MM.1S (cell line): ENCODE results near the gene PRKCZ.

Experiments used
- DNase-seq: peaks from one replicate; pipeline ENCODE4 v3.0.0-alpha.2; 2015
- H2AFZ ChIP-seq: fragments of 300-600 bp; sonication (generic); 2 replicates; pipeline ENCODE4 v1.6.0; 2016; ENCODE audit warnings: antibody characterized with exemption, low read length
- H3F3A ChIP-seq: fragments of 300-600 bp; sonication (generic); 2 replicates; pipeline ENCODE4 v1.6.1; 2016; ENCODE audit warnings: mild to moderate bottlenecking, antibody characterized with exemption, low read length, moderate library complexity, mixed read lengths; ENCODE audit not compliant: insufficient read depth
- H3K27ac ChIP-seq: fragments of 300-600 bp; sonication (generic); 2 replicates; pipeline ENCODE4 v1.5.1; 2016; ENCODE audit warnings: mild to moderate bottlenecking, low read length
- H3K27me3 ChIP-seq: fragments of 300-600 bp; sonication (generic); replicated peaks from 2 replicates; pipeline ENCODE4 v1.6.0; 2016; ENCODE audit warnings: low read length; ENCODE audit not compliant: insufficient read depth
- H3K36me3 ChIP-seq: fragments of 300-600 bp; sonication (generic); replicated peaks from 2 replicates; pipeline ENCODE4 v1.6.1; 2016; ENCODE audit warnings: mild to moderate bottlenecking, low read length, mixed read lengths; ENCODE audit not compliant: insufficient read depth
- H3K4me1 ChIP-seq: fragments of 300-600 bp; sonication (generic); 2 replicates; pipeline ENCODE4 v1.6.1; 2016; ENCODE audit warnings: low read length, mixed read lengths
- H3K4me2 ChIP-seq: fragments of 300-600 bp; sonication (generic); 2 replicates; pipeline ENCODE4 v1.6.0; 2016; ENCODE audit warnings: low read depth, low read length
- H3K4me3 ChIP-seq: fragments of 300-600 bp; sonication (generic); 2 replicates; pipeline ENCODE4 v1.5.1; 2016; ENCODE audit warnings: low read length, mixed read lengths
- H3K79me2 ChIP-seq: fragments of 300-600 bp; sonication (generic); 2 replicates; pipeline ENCODE4 v1.6.1; 2016; ENCODE audit warnings: mixed run types, low read length, mixed read lengths
- H3K9ac ChIP-seq: fragments of 300-600 bp; sonication (generic); 2 replicates; pipeline ENCODE4 v1.6.1; 2016; ENCODE audit warnings: low read length, mixed read lengths
- H3K9me2 ChIP-seq: fragments of 300-600 bp; sonication (generic); replicated peaks from 2 replicates; pipeline ENCODE4 v1.6.1; 2016; ENCODE audit warnings: mild to moderate bottlenecking, low read length, mixed read lengths; ENCODE audit not compliant: insufficient read depth
- H3K9me3 ChIP-seq: fragments of 300-600 bp; sonication (generic); replicated peaks from 2 replicates; pipeline ENCODE4 v1.6.1; 2016; ENCODE audit warnings: mild to moderate bottlenecking, low read length, mixed read lengths; ENCODE audit not compliant: insufficient read depth
- H4K20me1 ChIP-seq: fragments of 300-600 bp; sonication (generic); 2 replicates; pipeline ENCODE4 v1.6.1; 2016; ENCODE audit warnings: mild to moderate bottlenecking, low read length, moderate library complexity, mixed read lengths; ENCODE audit not compliant: insufficient read depth
- CTCF ChIP-seq: fragments of 300-600 bp; sonication (generic); IDR thresholded peaks from 2 replicates; pipeline ENCODE4 v1.5.1; 2016; ENCODE audit warnings: antibody characterized with exemption, low read length, mixed read lengths
- EZH2 ChIP-seq: fragments of 300-600 bp; sonication (generic); optimal IDR thresholded peaks from 2 replicates; pipeline ENCODE3; 2017; ENCODE audit warnings: low read depth, mild to moderate bottlenecking, antibody characterized with exemption, low read length, mixed read lengths
- EZH2phosphoT487 ChIP-seq: fragments of 300-600 bp; sonication (generic); IDR thresholded peaks from 2 replicates; pipeline ENCODE4 v1.6.1; 2018; ENCODE audit warnings: antibody characterized with exemption, low read length

PRKCZ gene

GRCh38 chr1:2227346-2228156 lies 177.3 kb downstream of the PRKCZ start:
- peak; percentile 96 for DNase-seq
- no peaks in the 10 kb centered on the region for H3K9me2 ChIP-seq
- peak overlapping the region; percentile 69 for H3K4me3 ChIP-seq
- TF ChIP-seq EZH2 (no peak), CTCF (no peak), EZH2phosphoT487 (no peak)
- peak overlapping the region; percentile 82 for H3K9ac ChIP-seq
- H3K27ac ChIP-seq: peak overlapping the region; percentile 38; the same call in 1 of the 2 replicates
- peaks cover 37% of the 10 kb centered on the region for H3K79me2 ChIP-seq
- peak overlapping the region; percentile 94 for H2AFZ ChIP-seq
- H3K9me3 ChIP-seq: no peaks in the 10 kb centered on the region
- H3K4me2 ChIP-seq: peak overlapping the region; percentile 92; the same call in 1 of the 2 replicates
- H3K4me1 ChIP-seq: peaks cover 14% of the 10 kb centered on the region; the same call in 1 of the 2 replicates
- no peaks in the 10 kb centered on the region for H4K20me1 ChIP-seq
- H3F3A ChIP-seq: no peaks in the 10 kb centered on the region
- peaks cover 34% of the 10 kb centered on the region for H3K27me3 ChIP-seq
- H3K36me3 ChIP-seq: no peaks in the 10 kb centered on the region

GRCh38 chr1:2228157-2228594 lies 178.0 kb downstream of the PRKCZ start, which contains the start of gene SKI:
Gene SKI (plus strand): TSS chr1:2228319. CDS start chr1:2228767, 448 bp downstream.
- peak within 1 kb of the TSS; percentile 94 for H2AFZ ChIP-seq
- no peaks in the 10 kb centered on the region for H3F3A ChIP-seq
- H3K79me2 ChIP-seq: peaks cover 43% of the 10 kb centered on the region
- H3K9me2 ChIP-seq: no peaks in the 10 kb centered on the region
- H3K27ac ChIP-seq: peak within 1 kb of the TSS; percentile 38; the same call in 1 of the 2 replicates
- H3K4me1 ChIP-seq: peaks cover 14% of the 10 kb centered on the region; the same call in 1 of the 2 replicates
- H3K9ac ChIP-seq: peak within 1 kb of the TSS; percentile 82
- TF ChIP-seq EZH2: no peak
- no peak for TF ChIP-seq EZH2phosphoT487
- no peak for TF ChIP-seq CTCF
- no peaks in the 10 kb centered on the region for H3K36me3 ChIP-seq
- no peaks in the 10 kb centered on the region for H3K9me3 ChIP-seq
- peak within 1 kb of the TSS; percentile 69 for H3K4me3 ChIP-seq
- peaks cover 27% of the 10 kb centered on the region for H3K27me3 ChIP-seq
- no peak for DNase-seq
- peak within 1 kb of the TSS; percentile 92 for H3K4me2 ChIP-seq
- no peaks in the 10 kb centered on the region for H4K20me1 ChIP-seq

DNA sequence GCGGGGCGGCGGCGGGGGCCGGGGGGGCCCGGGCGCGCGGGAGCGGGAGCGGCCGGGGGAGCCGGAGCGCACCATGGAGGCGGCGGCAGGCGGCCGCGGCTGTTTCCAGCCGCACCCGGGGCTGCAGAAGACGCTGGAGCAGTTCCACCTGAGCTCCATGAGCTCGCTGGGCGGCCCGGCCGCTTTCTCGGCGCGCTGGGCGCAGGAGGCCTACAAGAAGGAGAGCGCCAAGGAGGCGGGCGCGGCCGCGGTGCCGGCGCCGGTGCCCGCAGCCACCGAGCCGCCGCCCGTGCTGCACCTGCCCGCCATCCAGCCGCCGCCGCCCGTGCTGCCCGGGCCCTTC lies 178.5 kb downstream of the PRKCZ start:
- no peaks in the 10 kb centered on the region for H3F3A ChIP-seq
- peak overlapping the region; percentile 92 for H3K4me2 ChIP-seq
- H3K9ac ChIP-seq: no peak overlapping the region; the same call in 1 of the 2 replicates

More for the DNA sequence above, 178.5 kb downstream of the PRKCZ start:
- no peaks in the 10 kb centered on the region for H3K9me2 ChIP-seq
- no peak overlapping the region for H3K27ac ChIP-seq
- H3K4me1 ChIP-seq: peaks cover 14% of the 10 kb centered on the region; the same call in 1 of the 2 replicates
- TF ChIP-seq EZH2: no peak
- no peak for TF ChIP-seq CTCF
- TF ChIP-seq EZH2phosphoT487: no peak
- H3K79me2 ChIP-seq: peaks cover 48% of the 10 kb centered on the region
- no peaks in the 10 kb centered on the region for H4K20me1 ChIP-seq
- DNase-seq: peak; percentile 54
- H3K4me3 ChIP-seq: peak overlapping the region; percentile 69
- no peaks in the 10 kb centered on the region for H3K36me3 ChIP-seq
- no peak overlapping the region for H2AFZ ChIP-seq
- no peaks in the 10 kb centered on the region for H3K9me3 ChIP-seq
- H3K27me3 ChIP-seq: peaks cover 27% of the 10 kb centered on the region
